Adrenal gland (tissue), 12 donors: ENCODE data around the gene PRMT2. TPM values are rescaled to one million over a fixed set of nuclear protein-coding genes. Genes with fewer than 3 reads are reported as not detected.

ENCODE experiments used
- DNase-seq, 7 donors: peaks; one replicate each; pipeline ENCODE4 v3.0.0-alpha.2; 2019 to 2020
- H3K27ac ChIP-seq, 5 donors: fragments of 200-600 bp; sonication (generic) in 4 of 5; 1 replicate in 3 of 5; 2 replicates in 2 of 5; pipeline versions ENCODE4 v1.5.1 to v1.8.0; 2016 to 2020; ENCODE audit warnings: mild to moderate bottlenecking in 1 of 5
- H3K27me3 ChIP-seq: fragments of 200-600 bp; 2 replicates; pipeline ENCODE4 v1.8.0; 2021
- H3K36me3 ChIP-seq, 2 donors: fragments of 200-600 bp; replicated peaks in 1 of 2; 1 replicate in 1 of 2; 2 replicates in 1 of 2; pipeline versions ENCODE4 v1.5.1 to v1.8.0; 2018 to 2022
- H3K4me1 ChIP-seq, 2 donors: fragments of 200-600 bp; replicated peaks in 1 of 2; 1 replicate in 1 of 2; 2 replicates in 1 of 2; pipeline versions ENCODE4 v1.5.1 to v1.8.0; 2018 to 2021
- H3K4me3 ChIP-seq, 4 donors: fragments of 200-600 bp; sonication (generic) in 3 of 4; one replicate each; pipeline ENCODE4 v1.5.1; 2016 to 2018
- H3K9me3 ChIP-seq, 3 donors: fragments of 200-600 bp; sonication (generic) in 1 of 3; replicated peaks in 1 of 3; 1 replicate in 2 of 3; 2 replicates in 1 of 3; pipeline versions ENCODE4 v1.5.1 to v1.8.0; 2016 to 2021
- CTCF ChIP-seq, 6 experiments: fragments of 450-650 bp in 4 of 6; fragments of 200-600 bp in 2 of 6; sonication (generic) in 1 of 6; IDR thresholded peaks; 1 replicate in 5 of 6; 2 replicates in 1 of 6; pipeline versions ENCODE4 v1.5.1 to v1.8.0; 2016 to 2021; ENCODE audit warnings: antibody characterized with exemption in 6 of 6, mild to moderate bottlenecking in 2 of 6, moderate library complexity in 1 of 6
- POLR2A ChIP-seq, 2 donors: fragments of 450-650 bp; IDR thresholded peaks; one replicate each; pipeline ENCODE4 v1.6.1; 2017; ENCODE audit warnings: antibody characterized with exemption in 2 of 2, mild to moderate bottlenecking in 2 of 2, moderate library complexity in 1 of 2
- WGBS, 4 donors: extraction: QIAGEN DNeasy Blood & Tissue Kit in 2 of 4; methylation state at CpG; one replicate each; pipeline versions ENCODE4 v1.1.5 to v1.1.7; 2013 to 2017; 5-methylcytosine and 5-hydroxymethylcytosine counted together
- intact Hi-C, 2 donors: fragments of 100-400 bp; cut with DNase I; formaldehyde crosslinking; loops; one replicate each; pipeline versions ENCODE4 v1.14.1 to v1.15.0; 2022 to 2023
- polyA plus RNA-seq, 3 donors: library from polyadenylated mRNA; stranded (reverse); fragments of 200-250 nt in 2 of 3; fragments of 350-450 nt in 1 of 3; fragmentation: Illumina TruSeq in 1 of 3; extraction: RNeasy Lipid Tissue Mini Kit (QIAGEN cat#74804) in 1 of 3; gene quantifications; one replicate each; pipeline ENCODE4 v1.2.3, GENCODE V29; 2013 to 2014
- total RNA-seq, 9 donors: library from RNA; depleted of rRNA in 4 of 9; stranded (reverse); fragments of >200 nt in 4 of 9; fragments of 120-200 nt in 1 of 9; fragmentation: NEBNext Ultra II Directional in 1 of 9; extraction: Animal tissue kit (Norgen Biotek cat#: 25700) in 1 of 9; gene quantifications; one replicate each; pipeline versions ENCODE4 v1.1.0 to v1.2.4, GENCODE V29; 2013 to 2023
- donor health status: healthy with polysubstance abuse.
- donor health status: Bipolar disorder and iron deficiency.
- donor health status: DM: yes; HTN: yes; CAD: no.
- donor health status: DM: no; HTN: no; CAD: no.
- donor health status: DM: no; HTN: no; CAD: no.
- donor health status: DM: yes; HTN: yes; CAD: no.

Gene PRMT2
- total and polyA plus RNA-seq, 12 donors, result 47.4 to 115 (median 74.5) TPM

DNA sequence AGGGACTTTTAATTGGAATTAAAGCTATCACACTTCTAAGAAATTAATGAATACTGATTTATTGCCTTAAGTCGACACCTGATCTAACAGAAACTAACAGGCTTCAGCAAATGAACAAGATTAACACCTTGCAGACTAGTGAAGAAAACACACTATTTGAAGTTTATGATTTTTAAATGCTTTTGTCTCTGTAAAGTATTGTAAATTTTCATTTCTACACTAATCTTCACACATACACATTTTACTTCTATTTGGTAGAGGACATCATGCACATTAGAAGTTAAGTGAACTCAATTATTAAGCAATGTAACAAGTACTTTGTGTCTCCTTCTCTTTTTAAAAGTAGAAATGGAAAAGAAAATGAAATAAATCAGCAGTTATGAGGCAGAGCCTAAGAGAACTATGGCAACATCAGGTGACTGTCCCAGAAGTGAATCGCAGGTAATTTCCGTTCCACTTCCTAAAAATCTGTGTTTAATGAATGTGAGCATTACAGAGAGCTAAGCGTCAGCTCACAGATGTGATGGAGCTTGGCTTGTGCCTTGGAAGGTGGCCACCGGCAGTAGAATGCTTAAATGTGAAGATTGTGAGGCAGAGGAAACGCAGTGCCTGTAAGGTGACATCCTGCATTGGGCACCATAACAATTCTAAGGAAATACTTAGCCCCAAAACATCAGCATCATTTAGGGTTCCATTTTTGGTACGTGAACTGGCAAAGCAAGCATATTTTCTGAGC, 1.2 kb downstream of the PRMT2 start:
- H3K9me3 ChIP-seq, result no peaks in the 10 kb centered on the region
- no peak for DNase-seq
- H3K27me3 ChIP-seq, result no peaks in the 10 kb centered on the region
- peaks cover 0 to 10% of the 10 kb centered on the region in 2 donors for H3K36me3 ChIP-seq
- peak overlapping the region in 1 of 4 donors; percentile 93 for H3K4me3 ChIP-seq
- intact Hi-C loops, result no loop called here
- 69 to 80% (median 78%) methylated on average over 7 of the region's 7 CpGs for WGBS, 4 donors
- TF ChIP-seq POLR2A (IDR thresholded peaks at IDR 0.05) (no peak), CTCF (IDR thresholded peaks at IDR 0.05) (no peak)
- H3K27ac ChIP-seq, result peak overlapping the region in 1 of 5 donors; percentile 98
- peaks cover 10 to 33% of the 10 kb centered on the region in 2 donors for H3K4me1 ChIP-seq

DNA sequence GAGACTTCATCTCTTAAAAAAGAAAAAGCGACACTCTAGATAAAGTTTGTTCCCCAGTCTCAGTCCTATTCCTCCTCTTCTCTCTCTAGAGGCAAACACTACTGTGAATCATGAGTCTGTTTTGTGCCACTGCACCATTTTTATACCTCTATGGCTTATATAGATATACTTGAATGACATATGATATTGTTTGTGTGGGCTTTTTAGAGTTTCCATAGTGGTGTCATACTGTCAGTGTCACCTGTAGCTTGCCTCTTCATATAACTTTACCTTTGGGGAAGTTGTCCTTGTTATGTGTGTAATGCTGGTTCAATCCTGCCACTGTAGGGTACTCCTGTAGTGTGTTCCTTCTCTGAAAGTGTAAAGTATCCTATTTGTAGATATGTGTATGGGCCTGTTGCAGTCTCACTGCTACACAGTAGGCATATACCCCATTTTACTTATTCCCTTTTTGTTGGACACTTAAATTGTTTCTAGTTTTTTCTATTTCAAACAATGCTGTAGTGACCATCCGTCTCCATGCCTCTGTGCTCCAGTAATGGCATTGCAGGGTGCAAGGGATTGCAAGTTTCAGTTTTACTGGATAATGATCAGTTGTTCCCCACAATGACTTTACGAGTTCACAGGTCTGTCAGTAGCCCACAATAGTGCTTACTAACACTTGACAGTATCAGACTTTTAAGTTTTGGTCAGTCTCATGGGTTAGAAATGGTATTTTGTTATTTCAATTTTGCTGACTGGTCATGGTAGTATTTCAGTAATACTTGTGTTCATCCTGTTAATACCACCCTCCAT, 2.7 kb downstream of the PRMT2 start:
- TF ChIP-seq CTCF (IDR thresholded peaks at IDR 0.05) (no peak), POLR2A (IDR thresholded peaks at IDR 0.05) (no peak)
- no peaks in the 10 kb centered on the region for H3K9me3 ChIP-seq
- no peaks in the 10 kb centered on the region for H3K27me3 ChIP-seq
- H3K27ac ChIP-seq, result no peak overlapping the region
- H3K4me3 ChIP-seq, result peak overlapping the region in 1 of 4 donors; percentile 17
- intact Hi-C loops, result no loop called here
- WGBS, 4 donors, result 65 to 75% (median 67%) methylated on average over 3 of the region's 3 CpGs
- H3K4me1 ChIP-seq, result peaks cover 10 to 33% of the 10 kb centered on the region in 2 donors
- no peak for DNase-seq
- H3K36me3 ChIP-seq, result peaks cover 0 to 13% of the 10 kb centered on the region in 2 donors

DNA sequence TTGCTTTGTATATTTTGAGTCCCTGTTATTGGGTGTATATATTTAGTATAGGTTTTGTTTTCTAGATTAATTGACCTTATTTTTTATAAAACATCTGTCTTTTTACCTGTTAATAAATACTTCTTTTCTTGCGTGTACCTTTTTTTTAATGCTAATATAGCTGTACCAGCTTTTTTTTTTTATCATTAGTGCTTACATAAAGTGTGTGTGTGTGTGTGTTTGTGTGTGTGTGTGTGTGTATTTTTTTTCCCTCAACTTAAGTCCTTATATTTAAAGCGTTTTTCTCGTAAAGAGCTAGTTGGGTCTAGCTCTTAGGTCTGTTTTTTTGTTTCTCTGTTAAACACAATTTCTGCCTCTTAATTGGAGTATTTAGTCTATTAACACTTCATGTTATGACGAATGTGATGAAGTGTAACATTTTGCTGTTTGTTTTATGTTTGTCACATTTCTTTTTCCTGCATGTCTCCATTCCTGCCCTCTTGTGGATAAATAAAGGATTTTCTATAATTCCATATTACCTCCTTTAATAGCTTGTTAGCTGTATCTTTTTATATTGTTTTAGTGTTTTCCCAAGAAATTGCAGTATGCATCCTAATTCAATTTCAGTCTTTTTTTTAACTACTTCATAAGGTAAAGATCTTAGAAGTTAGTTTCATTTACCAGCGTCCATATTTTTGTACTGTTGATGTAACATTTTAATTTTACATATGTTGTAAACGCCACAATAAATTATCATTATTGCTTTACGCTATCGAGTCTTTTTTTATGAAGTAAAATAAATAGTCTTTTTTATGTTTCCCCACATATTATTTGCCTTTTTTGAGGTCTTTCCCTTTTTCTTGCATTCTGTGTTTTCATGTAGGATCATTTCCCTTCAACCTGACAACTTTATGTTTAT, 4.3 kb downstream of the PRMT2 start:
- no peaks in the 10 kb centered on the region for H3K9me3 ChIP-seq
- intact Hi-C loops, result no loop called here
- peaks cover 10 to 30% of the 10 kb centered on the region in 2 donors for H3K4me1 ChIP-seq
- no peaks in the 10 kb centered on the region for H3K27me3 ChIP-seq
- TF ChIP-seq POLR2A (IDR thresholded peaks at IDR 0.05), result no peak
- TF ChIP-seq CTCF (IDR thresholded peaks at IDR 0.05), result peak in 5 of 6 experiments; percentile 28 to 54 (median 53)
- 82 to 86% (median 84%) methylated on average over 8 of the region's 8 CpGs for WGBS, 4 donors
- H3K36me3 ChIP-seq, result peaks cover 0 to 27% of the 10 kb centered on the region in 2 donors
- no peak overlapping the region for H3K27ac ChIP-seq
- H3K4me3 ChIP-seq, result no peak overlapping the region
- DNase-seq, result no peak
